ENCODE results near the gene APOA4.
A peak's percentile ranks its signal among the peaks of the same experiment; 100 is the strongest.

The APOA4 gene

DNA sequence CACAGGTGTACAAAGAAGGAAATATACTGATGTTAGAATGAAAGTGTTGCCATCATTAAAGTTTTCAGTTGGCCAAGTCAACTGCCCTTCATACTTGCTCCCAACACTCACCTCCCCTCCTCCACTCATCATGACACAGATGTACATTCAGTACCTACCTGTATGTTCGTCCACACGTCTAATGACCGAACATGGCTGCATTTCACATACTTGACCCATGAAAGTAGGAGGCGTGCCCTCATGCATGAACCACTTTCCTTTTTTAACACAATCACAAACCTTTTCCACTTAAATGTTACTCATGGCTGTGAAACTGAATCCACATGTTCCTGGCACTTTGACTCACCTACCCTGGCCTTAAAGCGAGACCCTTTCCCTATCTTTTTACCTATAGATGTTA lies 47.1 kb downstream of the APOA4 start:
- no peak for DNase-seq (ENCODE audit: low spot score)

DNA sequence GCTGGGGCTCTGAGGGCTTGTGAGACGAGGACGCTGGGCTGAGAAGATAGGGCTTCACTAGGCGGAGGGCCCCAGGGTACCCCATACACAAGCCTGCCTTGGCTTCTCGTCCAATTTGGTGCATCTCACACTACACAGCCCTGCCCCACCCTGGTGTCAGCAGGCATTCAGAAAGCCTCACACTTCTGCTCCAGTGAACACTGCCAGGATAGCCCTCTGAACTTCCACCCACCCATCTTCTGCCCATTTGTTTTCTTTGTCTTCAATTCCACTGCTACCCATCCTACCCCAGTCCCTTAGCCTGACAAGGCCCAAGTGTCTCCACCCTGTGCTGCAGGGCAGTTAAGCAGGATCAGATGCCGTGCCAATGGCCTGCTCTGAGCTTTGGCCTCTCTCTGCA lies 48.4 kb downstream of the APOA4 start:
- no peak for DNase-seq (ENCODE audit: low spot score)

DNA sequence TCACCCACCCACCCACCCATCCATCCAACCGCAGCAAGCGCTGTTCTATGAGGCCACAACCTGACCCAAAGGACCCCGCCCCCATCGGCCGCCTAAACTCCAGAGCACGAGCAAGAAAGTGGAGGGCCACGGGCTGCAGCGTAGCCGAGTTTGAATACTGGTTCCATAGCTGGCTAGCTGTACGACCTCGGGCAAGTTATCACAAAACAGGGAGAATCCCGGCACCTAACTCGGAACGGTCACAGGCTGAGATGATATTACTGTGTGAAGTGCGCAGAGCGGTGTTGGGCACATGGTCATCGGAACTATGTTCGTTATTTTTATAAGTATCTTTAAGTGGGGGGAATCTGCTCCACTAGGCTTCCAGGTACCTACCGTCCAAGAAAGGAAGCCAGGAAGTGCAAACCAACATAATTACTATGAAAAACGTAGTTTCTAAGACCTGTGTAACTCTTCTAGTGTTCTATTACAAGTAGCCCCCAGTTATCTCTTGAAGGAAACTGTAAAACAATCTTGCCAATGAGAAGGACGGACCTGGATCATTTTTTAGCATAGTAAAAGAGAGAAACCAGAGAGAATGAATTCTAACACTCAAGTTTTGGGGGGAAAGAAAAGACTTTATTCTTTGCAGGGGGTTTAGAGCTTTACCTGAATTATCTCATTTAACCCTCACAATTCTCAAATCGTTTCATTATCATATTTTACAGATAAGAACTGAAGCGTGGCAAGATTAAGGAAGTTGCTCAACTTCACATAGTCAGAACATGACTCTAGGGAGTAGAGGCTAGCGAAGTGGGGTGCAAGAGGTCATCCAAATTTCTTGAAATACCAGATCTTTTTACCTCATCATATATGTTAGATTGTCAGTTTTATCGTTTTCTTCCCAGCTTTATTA lies 49.7 kb downstream of the APOA4 start:
- DNase-seq (ENCODE audit: low spot score), result no peak

DNA sequence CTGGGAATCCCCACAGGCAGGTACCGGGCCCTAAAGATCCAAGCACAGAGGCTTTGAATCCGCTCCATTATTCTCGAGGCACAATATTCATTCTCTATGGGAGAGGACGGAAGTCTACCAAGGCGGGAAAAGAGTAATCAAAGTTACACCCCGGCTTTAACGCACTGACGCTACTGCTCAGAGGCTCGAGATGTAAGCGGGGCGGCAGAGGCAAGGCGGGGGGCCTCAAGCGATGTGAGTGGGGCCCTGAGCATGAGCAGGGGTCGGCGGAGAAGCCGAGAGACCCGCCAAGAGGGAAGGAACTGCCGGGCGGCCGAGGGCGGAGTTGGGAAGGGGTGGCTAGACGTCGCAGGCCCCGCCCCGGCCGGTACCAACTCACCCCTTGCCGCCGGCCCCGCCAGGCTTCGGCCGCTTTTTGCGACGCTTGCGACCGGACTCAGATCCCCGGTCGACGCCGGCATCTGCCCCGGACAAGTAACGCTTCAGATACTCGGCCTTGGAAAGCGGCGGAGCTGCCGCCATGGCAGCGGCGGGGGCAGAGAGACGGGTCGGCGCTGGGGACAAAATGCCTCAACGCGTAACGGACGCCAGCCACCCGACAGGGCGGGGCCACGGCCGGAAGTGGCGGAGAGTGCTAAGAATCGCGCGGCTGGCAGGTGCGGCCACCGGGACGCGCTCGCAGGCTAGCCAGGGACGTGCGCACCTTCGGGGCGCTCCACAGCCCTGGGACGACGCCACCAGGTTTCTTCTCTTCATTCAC lies 50.5 kb downstream of the APOA4 start, which contains the start of gene BUD13:
TSS of gene BUD13 (minus strand) at position 545 of the 760 bp plus-strand sequence. CDS start at position 522, 23 bp downstream.
- DNase-seq (ENCODE audit: low spot score), result peak; percentile 94

DNA sequence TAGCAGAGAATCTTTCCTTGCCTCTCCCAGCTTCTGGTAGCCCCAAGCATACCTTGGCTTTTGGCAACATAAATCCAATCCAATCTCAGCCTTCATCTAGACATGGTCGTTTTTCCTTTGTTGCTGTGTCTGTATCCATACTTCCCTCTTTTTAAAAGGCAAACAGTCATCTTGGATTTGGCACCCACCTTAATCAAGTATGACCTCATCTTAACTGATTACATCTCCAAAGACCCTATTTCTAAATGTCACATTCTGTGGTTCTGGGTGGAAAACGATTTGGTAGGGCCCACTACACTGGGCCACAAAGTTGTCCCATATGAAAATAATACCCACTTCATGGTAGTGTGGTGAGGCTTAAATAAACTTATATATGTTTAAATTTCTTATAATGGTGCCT lies 51.2 kb downstream of the APOA4 start:
- no peak for DNase-seq (ENCODE audit: low spot score)

Data from CD4-positive, alpha-beta T cell treated with Interleukin-15 for 4 hours (primary cell).